Keratinocyte (primary cell): ENCODE data around the gene BDKRB1. TPM values are rescaled to one million over a fixed set of nuclear protein-coding genes. Genes with fewer than 3 reads are reported as not detected.

Experiments used
- DNase-seq: peaks from one replicate; pipeline ENCODE4 v3.0.0-alpha.2; 2011; ENCODE audit warnings: low read depth, missing footprints, low spot score
- FAIRE-seq: peaks from 2 replicates; lab custom pipeline; 2011; peaks lifted over from hg19 to GRCh38; lab: Jason Lieb, UNC
- H2AFZ ChIP-seq: 2 replicates; pipeline ENCODE4 v1.6.0; 2012; ENCODE audit warnings: low read length, control low read depth, inconsistent platforms; ENCODE audit not compliant: control insufficient read depth
- H3K27ac ChIP-seq: 2 replicates; pipeline ENCODE4 v1.5.1; 2011; ENCODE audit warnings: low read length; ENCODE audit not compliant: control insufficient read depth, insufficient read depth
- H3K27me3 ChIP-seq: 3 replicates; pipeline ENCODE4 v1.6.0; 2011; ENCODE audit warnings: low read length; ENCODE audit not compliant: control insufficient read depth, insufficient read depth; ENCODE audit errors: extremely low read depth
- H3K36me3 ChIP-seq, 2 experiments: 2 replicates in 1 of 2; 3 replicates in 1 of 2; pipeline ENCODE4 v1.5.1; 2011; ENCODE audit warnings: low read length in 2 of 2, mild to moderate bottlenecking in 1 of 2; ENCODE audit not compliant: control insufficient read depth in 2 of 2, insufficient read depth in 2 of 2; ENCODE audit errors: extremely low read depth in 1 of 2
- H3K4me1 ChIP-seq: 3 replicates; pipeline ENCODE4 v1.5.1; 2011; ENCODE audit warnings: low read length; ENCODE audit not compliant: control insufficient read depth, insufficient read depth; ENCODE audit errors: extremely low read depth
- H3K4me2 ChIP-seq: 3 replicates; pipeline ENCODE4 v1.6.0; 2011; ENCODE audit warnings: low read depth, low read length; ENCODE audit not compliant: control insufficient read depth, insufficient read depth; ENCODE audit errors: extremely low read depth
- H3K4me3 ChIP-seq, 3 experiments: fragments of 200-600 bp in 1 of 3; sonication (generic) in 1 of 3; 2 replicates in 2 of 3; 3 replicates in 1 of 3; pipeline ENCODE4 v1.5.1; 2011 to 2016; ENCODE audit warnings: low read length in 3 of 3, mild to moderate bottlenecking in 3 of 3, control low read depth in 2 of 3, inconsistent platforms in 1 of 3, low read depth in 1 of 3, mixed read lengths in 1 of 3, mixed run types in 1 of 3, moderate library complexity in 1 of 3; ENCODE audit not compliant: control insufficient read depth in 2 of 3, insufficient read depth in 2 of 3; ENCODE audit errors: extremely low read depth in 1 of 3
- H3K79me2 ChIP-seq: 2 replicates; pipeline ENCODE4 v1.6.0; 2012; ENCODE audit warnings: low read length; ENCODE audit not compliant: control insufficient read depth, insufficient read depth
- H3K9ac ChIP-seq: 3 replicates; pipeline ENCODE4 v1.6.0; 2011; ENCODE audit warnings: low read length; ENCODE audit not compliant: control insufficient read depth, insufficient read depth; ENCODE audit errors: extremely low read depth
- H3K9me1 ChIP-seq: 3 replicates; pipeline ENCODE4 v1.6.0; 2011; ENCODE audit warnings: low read length; ENCODE audit not compliant: control insufficient read depth, insufficient read depth; ENCODE audit errors: extremely low read depth
- H3K9me3 ChIP-seq: 2 replicates; pipeline ENCODE4 v1.5.1; 2012; ENCODE audit warnings: low read depth, low read length; ENCODE audit not compliant: control insufficient read depth
- H4K20me1 ChIP-seq: 3 replicates; pipeline ENCODE4 v1.6.0; 2011; ENCODE audit warnings: low read length; ENCODE audit not compliant: control insufficient read depth, insufficient read depth; ENCODE audit errors: extremely low read depth
- CTCF ChIP-seq, 3 experiments: IDR thresholded peaks in 1 of 3; conservative IDR thresholded peaks in 1 of 3; optimal IDR thresholded peaks in 1 of 3; 2 replicates in 2 of 3; 3 replicates in 1 of 3; pipeline versions ENCODE3 to v1.5.1; 2011; ENCODE audit warnings: low read length in 3 of 3, mild to moderate bottlenecking in 3 of 3, moderate library complexity in 2 of 3, control low read depth in 1 of 3, inconsistent platforms in 1 of 3; ENCODE audit not compliant: insufficient read depth in 2 of 3; ENCODE audit errors: extremely low read depth in 1 of 3
- EZH2 ChIP-seq: IDR thresholded peaks from one replicate; pipeline ENCODE4 v1.6.1; 2012; ENCODE audit warnings: inconsistent platforms, mild to moderate bottlenecking, low read length, moderate library complexity
- dilution Hi-C: fragments of 300-500 bp; cut with MboI; formaldehyde crosslinking; loops from one replicate; pipeline ENCODE4 v1.7.0; 2020; ENCODE audit warnings: low sequenced_read_pairs; ENCODE audit not compliant: extremely low pct_ligation_motif_present
- polyA plus RNA-seq, 5 experiments: library from polyadenylated mRNA; depleted of rRNA in 3 of 5; stranded (reverse) in 3 of 5; stranded (forward) in 1 of 5; unstranded in 1 of 5; fragments of >200 nt; gene quantifications; 1 replicate in 1 of 5; 2 replicates in 3 of 5; 3 replicates in 1 of 5; pipeline versions ENCODE4 v1.2.1 to v1.2.3, GENCODE V29; 2011 to 2012; ENCODE audit warnings: missing spikeins in 2 of 5, low read depth in 1 of 5, low replicate concordance in 1 of 5

BDKRB1 gene
- polyA plus RNA-seq, 1 donor (not counting 4 experiments of a cell fraction or from before 2014, with no cell fraction given), result 3.4 TPM

- H3K4me3 ChIP-seq, result no peak overlapping the region
- H3K27ac ChIP-seq, result no peak overlapping the region
- dilution Hi-C loops, result no loop called here
- H3K9me1 ChIP-seq, result no peaks in the 10 kb centered on the region
- no peaks in the 10 kb centered on the region for H3K27me3 ChIP-seq
- no peak overlapping the region for H3K4me2 ChIP-seq
- H3K9me3 ChIP-seq, result no peaks in the 10 kb centered on the region
- H3K4me1 ChIP-seq, result peaks cover 4% of the 10 kb centered on the region
- no peak overlapping the region for H2AFZ ChIP-seq
- TF ChIP-seq EZH2, result no peak
- no peak for TF ChIP-seq CTCF (optimal IDR thresholded peaks at IDR 0.05 in 1 of 3, IDR thresholded peaks at IDR 0.05 in 1 of 3, conservative IDR thresholded peaks at IDR 0.05 in 1 of 3; ENCODE audit: extremely low read depth in 1 of 3, insufficient read depth in 2 of 3, low read length in 3 of 3)
- DNase-seq, result no peak
- no peaks in the 10 kb centered on the region for H4K20me1 ChIP-seq
- H3K36me3 ChIP-seq, result peaks cover 3 to 9% of the 10 kb centered on the region in 2 experiments
- H3K9ac ChIP-seq, result no peak overlapping the region
- peaks cover 2% of the 10 kb centered on the region for H3K79me2 ChIP-seq
- FAIRE-seq, result no peak
Observed at GRCh38 chr14:96231526-96232130, 24.4 kb upstream of the BDKRB1 start.

DNA sequence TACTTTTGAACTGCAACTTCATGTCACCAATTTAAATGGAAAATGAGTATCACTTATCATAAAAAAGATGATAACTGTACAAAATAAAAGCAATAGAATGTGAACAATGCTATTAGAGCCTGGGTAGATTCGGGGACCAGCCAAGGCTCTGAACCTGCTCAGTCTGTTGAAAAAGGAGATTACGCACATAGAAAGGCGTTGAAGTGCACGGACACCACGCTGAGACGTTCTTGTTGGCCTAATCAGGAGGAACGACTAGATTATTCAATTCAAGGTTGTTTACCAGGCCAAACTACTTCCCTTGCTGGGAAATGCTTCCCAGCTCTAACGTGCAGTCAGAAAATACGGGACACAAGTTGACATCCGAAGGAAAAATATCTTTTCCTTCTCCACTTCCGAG, 23.5 kb upstream of the BDKRB1 start:
- no peak for TF ChIP-seq CTCF (optimal IDR thresholded peaks at IDR 0.05 in 1 of 3, IDR thresholded peaks at IDR 0.05 in 1 of 3, conservative IDR thresholded peaks at IDR 0.05 in 1 of 3; ENCODE audit: extremely low read depth in 1 of 3, insufficient read depth in 2 of 3, low read length in 3 of 3)
- no peak for TF ChIP-seq EZH2
- no peak overlapping the region for H3K9ac ChIP-seq
- no peaks in the 10 kb centered on the region for H4K20me1 ChIP-seq
- no peaks in the 10 kb centered on the region for H3K4me1 ChIP-seq
- no peak overlapping the region for H2AFZ ChIP-seq
- H3K27ac ChIP-seq, result no peak overlapping the region
- no peak overlapping the region for H3K4me2 ChIP-seq
- dilution Hi-C loops, result no loop called here
- H3K4me3 ChIP-seq, result no peak overlapping the region
- DNase-seq (no peak), FAIRE-seq (no peak)
- peaks cover 5 to 17% of the 10 kb centered on the region in 2 experiments for H3K36me3 ChIP-seq
- H3K27me3 ChIP-seq, result no peaks in the 10 kb centered on the region
- no peaks in the 10 kb centered on the region for H3K9me3 ChIP-seq
- peaks cover under 1% of the 10 kb centered on the region for H3K79me2 ChIP-seq
- no peaks in the 10 kb centered on the region for H3K9me1 ChIP-seq
